A673 (cell line): Measurements from ENCODE around the gene TMEM81.

Experiments
- CTCF ChIP-seq: fragments of 300-800, 200-600 bp; sonication (generic); conservative IDR thresholded peaks from 2 replicates; pipeline ENCODE4 v1.5.1; 2017; ENCODE audit warnings: low read depth, mild to moderate bottlenecking, antibody characterized with exemption, low read length, moderate library complexity, mixed read lengths
- EZH2 ChIP-seq: fragments of 200-600 bp; sonication (generic); IDR thresholded peaks from 2 replicates; pipeline ENCODE4 v1.6.1; 2017; ENCODE audit warnings: borderline replicate concordance, low read depth, mild to moderate bottlenecking, mixed read lengths, antibody characterized with exemption, low read length; ENCODE audit not compliant: poor library complexity, severe bottlenecking

GRCh38 chr1:205058853-205059252 is 25.4 kb downstream of the TMEM81 start:
- no peak for TF ChIP-seq CTCF
- no peak for TF ChIP-seq EZH2
